GM12878 (cell line): ENCODE measurements around the gene WDR48. TPM values are rescaled to one million over a fixed set of nuclear protein-coding genes. Genes with fewer than 3 reads are reported as not detected.

Experiments used
- BMI1 ChIP-seq: fragments of 450-650 bp; IDR thresholded peaks from 2 replicates; pipeline ENCODE4 v1.6.1; 2016; ENCODE audit warnings: mild to moderate bottlenecking, moderate library complexity, borderline replicate concordance
- ELK1 ChIP-seq: IDR thresholded peaks from 2 replicates; pipeline ENCODE4 v1.6.1; 2012; ENCODE audit warnings: low read depth, low read length, improper control_type of control experiment
- ETV6 ChIP-seq, 2 experiments: fragments of 450-650 bp in 1 of 2; IDR thresholded peaks in 1 of 2; conservative IDR thresholded peaks in 1 of 2; 2 replicates each; pipeline ENCODE4 v1.6.1; 2014; ENCODE audit warnings: antibody characterized with exemption in 1 of 2, borderline replicate concordance in 1 of 2, low read depth in 1 of 2, mild to moderate bottlenecking in 1 of 2, moderate library complexity in 1 of 2
- FOS ChIP-seq: IDR thresholded peaks from 3 replicates; pipeline ENCODE4 v1.6.1; 2011; ENCODE audit warnings: borderline replicate concordance; ENCODE audit not compliant: insufficient read length; ENCODE audit errors: extremely low read depth
- HDAC6 ChIP-seq: fragments of 200-600 bp; sonication (generic); IDR thresholded peaks from one replicate; pipeline ENCODE4 v1.8.0; 2017; ENCODE audit warnings: antibody characterized with exemption; ENCODE audit not compliant: unreplicated experiment
- HDGF ChIP-seq: fragments of 450-650 bp; IDR thresholded peaks from 2 replicates; pipeline ENCODE4 v1.6.1; 2016; ENCODE audit warnings: antibody characterized with exemption
- IKZF1 ChIP-seq: fragments of 450-650 bp; conservative IDR thresholded peaks from 2 replicates; pipeline ENCODE4 v1.6.1; 2017; ENCODE audit warnings: antibody characterized with exemption, mild to moderate bottlenecking
- KLF5 ChIP-seq: fragments of 450-650 bp; IDR thresholded peaks from 2 replicates; pipeline ENCODE4 v1.6.1; 2014; ENCODE audit warnings: mild to moderate bottlenecking; ENCODE audit not compliant: partially characterized antibody
- LARP7 ChIP-seq: fragments of 450-650 bp; IDR thresholded peaks from 2 replicates; pipeline ENCODE4 v1.6.1; 2017; ENCODE audit warnings: mild to moderate bottlenecking
- MEF2A ChIP-seq: IDR thresholded peaks from 2 replicates; pipeline ENCODE4 v1.6.1; 2011; ENCODE audit warnings: low read depth, mild to moderate bottlenecking, low read length, moderate library complexity; ENCODE audit not compliant: insufficient read depth
- NBN ChIP-seq: fragments of 450-650 bp; IDR thresholded peaks from 2 replicates; pipeline ENCODE4 v1.6.1; 2016
- NR2C2 ChIP-seq: IDR thresholded peaks from 2 replicates; pipeline ENCODE4 v1.6.1; 2011; ENCODE audit warnings: borderline replicate concordance, low read depth; ENCODE audit not compliant: control insufficient read depth, insufficient read length
- NRF1 ChIP-seq: conservative IDR thresholded peaks from 2 replicates; pipeline ENCODE4 v1.6.1; 2011; ENCODE audit warnings: mild to moderate bottlenecking, low read depth, low read length, improper control_type of control experiment
- POLR2A ChIP-seq: IDR thresholded peaks from 2 replicates; pipeline ENCODE4 v1.6.1; 2011; ENCODE audit warnings: low read depth, mild to moderate bottlenecking, low read length
- POU2F2 ChIP-seq: IDR thresholded peaks from 3 replicates; pipeline ENCODE4 v1.6.1; 2011; ENCODE audit warnings: low read depth, mild to moderate bottlenecking, low read length, borderline replicate concordance
- RB1 ChIP-seq: fragments of 450-650 bp; formaldehyde crosslinking; IDR thresholded peaks from 2 replicates; pipeline ENCODE4 v1.6.1; 2017; ENCODE audit warnings: mild to moderate bottlenecking, borderline replicate concordance
- REST ChIP-seq: IDR thresholded peaks from 2 replicates; pipeline ENCODE4 v1.6.1; 2012; ENCODE audit warnings: mild to moderate bottlenecking, low read depth, low read length
- SIN3A ChIP-seq: IDR thresholded peaks from 2 replicates; pipeline ENCODE4 v1.6.1; 2012; ENCODE audit warnings: low read depth, low read length, improper control_type of control experiment
- SIX5 ChIP-seq: IDR thresholded peaks from 2 replicates; pipeline ENCODE4 v1.6.1; 2011; ENCODE audit warnings: mild to moderate bottlenecking, low read depth, low read length, moderate library complexity; ENCODE audit not compliant: severe bottlenecking
- SMAD1 ChIP-seq: fragments of 450-650 bp; IDR thresholded peaks from 2 replicates; pipeline ENCODE4 v1.6.1; 2018; ENCODE audit warnings: mild to moderate bottlenecking, low read depth; ENCODE audit not compliant: partially characterized antibody
- SMARCA5 ChIP-seq: fragments of 450-650 bp; IDR thresholded peaks from 2 replicates; pipeline ENCODE4 v1.6.1; 2017; ENCODE audit warnings: mild to moderate bottlenecking
- SUZ12 ChIP-seq: fragments of 200-600 bp; sonication (generic); IDR thresholded peaks from one replicate; pipeline ENCODE4 v1.6.1; 2018; ENCODE audit warnings: antibody characterized with exemption, mild to moderate bottlenecking; ENCODE audit not compliant: unreplicated experiment
- TARDBP ChIP-seq: IDR thresholded peaks from 2 replicates; pipeline ENCODE4 v1.6.1; 2016; ENCODE audit warnings: borderline replicate concordance
- TBL1XR1 ChIP-seq: IDR thresholded peaks from 2 replicates; pipeline ENCODE4 v1.6.1; 2012; ENCODE audit warnings: low read depth, low read length, improper control_type of control experiment
- USF1 ChIP-seq: IDR thresholded peaks from 2 replicates; pipeline ENCODE4 v1.6.1; 2011; ENCODE audit warnings: borderline replicate concordance, low read depth, mild to moderate bottlenecking, moderate library complexity, mixed read lengths, low read length; ENCODE audit not compliant: insufficient read depth; ENCODE audit errors: extremely low read length
- ZZZ3 ChIP-seq: IDR thresholded peaks from 2 replicates; pipeline ENCODE4 v1.6.1; 2011; ENCODE audit warnings: low read depth; ENCODE audit not compliant: control insufficient read depth, insufficient read length
- polyA plus RNA-seq, 11 experiments: library from polyadenylated mRNA; depleted of rRNA in 4 of 11; unstranded in 6 of 11; stranded (reverse) in 5 of 11; fragments of >200 nt; fragmentation: Nextera tagmentation in 4 of 11; fragmentation: Illumina TruSeq in 1 of 11; extraction: Ambion mirVana in 4 of 11; extraction: Trizol in 1 of 11; gene quantifications; 1 replicate in 1 of 11; 2 replicates in 10 of 11; pipeline versions ENCODE4 v1.2.1 to v1.2.3, GENCODE V29; 2011 to 2016; ENCODE audit warnings: inconsistent platforms in 2 of 11, missing spikeins in 2 of 11, low read depth in 1 of 11
- total RNA-seq, 4 experiments: library from RNA; depleted of rRNA in 3 of 4; stranded (reverse); fragments of >200 nt in 3 of 4; fragmentation: Illumina TruSeq in 1 of 4; extraction: Trizol in 1 of 4; gene quantifications; 2 replicates each; pipeline versions ENCODE4 v1.2.1 to v1.2.3, GENCODE V29; 2013 to 2021

WDR48 gene
- total and polyA plus RNA-seq, 10 of the 15 experiments (the other 5 are each of a cell fraction or from before 2014, with no cell fraction given): 16.8 to 43.8 (median 29.0) TPM

- TF ChIP-seq TARDBP (no peak), SIN3A (peak; percentile 84), KLF5 (peak; percentile 90), SMAD1 (peak; percentile 89), HDGF (0 out of 2 replicates have a peak, but pooled peaks have one; percentile 54), ZZZ3 (no peak), REST (no peak), ELK1 (peak; percentile 78), SIX5 (no peak), RB1 (peak; percentile 54; the same call in 1 of the 2 replicates), FOS (no peak), BMI1 (no peak; the same call in 1 of the 2 replicates), NR2C2 (no peak), MEF2A (no peak), HDAC6 (no peak), IKZF1 (peak; percentile 48; the same call in 1 of the 2 replicates), NRF1 (no peak), TBL1XR1 (no peak), POLR2A (peak; percentile 98), NBN (peak; percentile 81; the same call in 1 of the 2 replicates), POU2F2 (peak; percentile 91), SUZ12 (no peak), SMARCA5 (no peak; the same call in 1 of the 2 replicates), ETV6 (conservative IDR thresholded peaks at IDR 0.05 in 1 of 2, IDR thresholded peaks at IDR 0.05 in 1 of 2; ENCODE audit: borderline replicate concordance in 1 of 2, low read depth in 1 of 2) (no peak), USF1 (no peak), LARP7 (no peak)
Observed at GRCh38 chr3:39051649-39052561, at the start of gene WDR48, which contains the start of gene SCN11A (continued).
